ENCODE results near the gene CCDC59.
"Not testable (repeated sequence)": the region's sequence is repeated elsewhere in the genome, so short reads cannot be mapped to it uniquely, and the experiment has no call there.

The CCDC59 gene

GRCh38 chr12:82358200-82359114 lies at the start of gene CCDC59, which contains the start of gene METTL25:
TSS of gene CCDC59 (minus strand) at chr12:82358387. CDS start at chr12:82358376, 11 bp downstream.
TSS of gene METTL25 (plus strand) at chr12:82358529. CDS start at chr12:82358566, 37 bp downstream.
- DNase-seq (ENCODE audit: low spot score) = peak; percentile 96

GRCh38 chr12:82407481-82407880 lies 49.3 kb upstream of the CCDC59 start:
- no peak for DNase-seq (ENCODE audit: low spot score)

GRCh38 chr12:82406651-82407050 lies 48.5 kb upstream of the CCDC59 start:
- no peak for DNase-seq (ENCODE audit: low spot score)

GRCh38 chr12:82400819-82401218 lies 42.6 kb upstream of the CCDC59 start:
- DNase-seq (ENCODE audit: low spot score) = no peak

GRCh38 chr12:82398879-82399278 lies 40.7 kb upstream of the CCDC59 start:
- no peak for DNase-seq (ENCODE audit: low spot score)

- DNase-seq (ENCODE audit: low spot score) = peak; percentile 37
Observed at GRCh38 chr12:82383930-82384552, 25.9 kb upstream of the CCDC59 start.

- DNase-seq (ENCODE audit: low spot score) = no peak
Observed at GRCh38 chr12:82378997-82379396, 20.8 kb upstream of the CCDC59 start.

GRCh38 chr12:82375201-82375600 lies 17.0 kb upstream of the CCDC59 start:
- no peak for DNase-seq (ENCODE audit: low spot score)

- peak; percentile 46 for DNase-seq (ENCODE audit: low spot score)
Observed at GRCh38 chr12:82366197-82366596, 8.0 kb upstream of the CCDC59 start.

- no peak for DNase-seq (ENCODE audit: low spot score)
Observed at GRCh38 chr12:82363990-82364389, 5.8 kb upstream of the CCDC59 start.

- DNase-seq (ENCODE audit: low spot score) = no peak
Observed at GRCh38 chr12:82361461-82361915, 3.3 kb upstream of the CCDC59 start.

- DNase-seq (ENCODE audit: low spot score) = not testable (repeated sequence)
Observed at GRCh38 chr12:82360834-82361233, 2.6 kb upstream of the CCDC59 start.

- peak; percentile 16 for DNase-seq (ENCODE audit: low spot score)
Observed at GRCh38 chr12:82359115-82359478, 910 bp upstream of the CCDC59 start.

- no peak for DNase-seq (ENCODE audit: low spot score)
Observed at GRCh38 chr12:82357845-82358199, 365 bp downstream of the CCDC59 start.

GRCh38 chr12:82357340-82357739 lies 847 bp downstream of the CCDC59 start:
- no peak for DNase-seq (ENCODE audit: low spot score)

- DNase-seq (ENCODE audit: low spot score) = no peak
Observed at GRCh38 chr12:82351390-82351789, 6.8 kb downstream of the CCDC59 start.

GRCh38 chr12:82350161-82350560 lies 8.0 kb downstream of the CCDC59 start:
- no peak for DNase-seq (ENCODE audit: low spot score)

- DNase-seq (ENCODE audit: low spot score) = no peak
Observed at GRCh38 chr12:82329508-82329907, 28.7 kb downstream of the CCDC59 start.

GRCh38 chr12:82327861-82328260 lies 30.3 kb downstream of the CCDC59 start:
- no peak for DNase-seq (ENCODE audit: low spot score)

GRCh38 chr12:82326905-82327503 lies 31.2 kb downstream of the CCDC59 start:
- DNase-seq (ENCODE audit: low spot score) = peak; percentile 43

- no peak for DNase-seq (ENCODE audit: low spot score)
Observed at GRCh38 chr12:82325540-82326336, 32.4 kb downstream of the CCDC59 start.

GRCh38 chr12:82319276-82319675 lies 38.9 kb downstream of the CCDC59 start:
- DNase-seq (ENCODE audit: low spot score) = no peak

Measured in GM03348 (cell line).